ENCODE data around the gene PEX14.

- TF ChIP-seq CTCF (IDR thresholded peaks at IDR 0.05; ENCODE audit: low read depth, low read length) (no peak), POLR2A (IDR thresholded peaks at IDR 0.05; ENCODE audit: extremely low read depth, insufficient read length) (no peak), MYC (IDR thresholded peaks at IDR 0.05; ENCODE audit: low read depth, low read length) (no peak), MAX (IDR thresholded peaks at IDR 0.05; ENCODE audit: low read depth, low read length) (no peak)
Observed at GRCh38 chr1:10656431-10656830, 181.7 kb downstream of the PEX14 start.
